Activated CD8-positive, alpha-beta memory T cell treated with anti-CD3 and anti-CD28 coated beads for 48 hours (primary cell): ENCODE measurements around the gene PLBD2.
"Not testable (repeated sequence)": the region's sequence is repeated elsewhere in the genome, so short reads cannot be mapped to it uniquely, and the experiment has no call there.

Experiments
- DNase-seq, 3 experiments: peaks; one replicate each; pipeline ENCODE4 v3.0.0-alpha.2; 2020; ENCODE audit warnings: low read depth in 2 of 3, low spot score in 2 of 3

The PLBD2 gene

DNA sequence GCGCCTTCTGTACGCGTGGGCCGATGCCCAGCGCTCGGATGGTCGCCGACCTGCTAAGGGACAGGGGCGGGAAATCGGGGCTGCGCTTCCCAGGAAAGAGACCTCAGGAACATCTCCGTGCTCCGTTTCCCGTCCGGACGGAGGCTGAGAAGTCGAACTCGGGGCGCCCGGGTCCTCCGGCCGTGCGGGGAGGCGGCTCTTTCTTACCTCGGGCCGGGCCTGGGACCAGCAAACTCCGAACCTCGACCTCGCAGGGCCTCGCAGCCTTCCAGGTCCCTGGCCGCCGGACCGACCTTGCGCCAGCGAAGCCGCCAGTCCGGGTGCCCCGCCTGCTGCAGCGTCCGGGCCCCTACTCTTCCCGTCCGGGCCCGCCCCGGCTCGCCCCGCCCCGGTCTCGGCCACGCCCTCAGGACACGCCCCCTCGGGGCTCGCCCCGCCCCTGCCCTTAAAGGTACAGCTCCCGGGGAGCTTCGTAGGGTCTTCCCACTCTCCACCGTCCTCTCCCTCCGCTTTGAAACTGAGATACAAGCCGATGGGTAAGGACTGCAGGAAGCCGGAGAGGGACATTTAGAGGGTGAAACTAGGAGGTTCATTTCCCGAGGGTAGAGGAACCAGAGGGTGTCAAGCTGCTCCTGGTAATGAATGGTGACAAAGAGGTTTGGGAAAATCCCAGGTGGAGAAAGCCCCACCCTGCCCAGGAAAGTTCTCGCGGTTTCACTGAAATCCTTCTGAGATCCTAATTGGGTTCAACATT, 23.4 kb upstream of the PLBD2 start, which contains the start of gene SLC8B1:
Gene SLC8B1 (minus strand): TSS at position 324 of the 754 bp plus-strand sequence. CDS start 2,231 bp downstream, outside the sequence.
- peak; percentile 78 to 95 (median 94) for DNase-seq

DNA sequence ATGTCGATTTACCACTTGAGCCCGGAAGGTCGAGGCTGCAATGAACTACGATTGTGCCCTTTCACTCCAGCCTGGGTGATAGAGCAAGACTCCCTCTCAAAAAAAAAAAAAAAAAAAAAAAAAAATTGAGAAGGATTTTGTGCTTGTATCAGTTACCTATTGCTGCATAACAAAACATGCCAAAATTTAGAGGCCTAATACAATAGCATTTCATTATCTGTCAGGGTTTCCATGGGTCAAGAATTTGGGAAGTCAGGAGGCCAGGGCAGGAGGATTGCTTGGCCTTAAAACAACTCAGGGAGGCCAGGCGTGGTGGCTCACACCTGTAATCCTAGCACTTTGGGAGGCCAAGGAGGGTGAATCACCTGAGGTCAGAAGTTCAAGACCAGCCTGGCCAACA, 18.8 kb upstream of the PLBD2 start:
- DNase-seq = no peak

DNA sequence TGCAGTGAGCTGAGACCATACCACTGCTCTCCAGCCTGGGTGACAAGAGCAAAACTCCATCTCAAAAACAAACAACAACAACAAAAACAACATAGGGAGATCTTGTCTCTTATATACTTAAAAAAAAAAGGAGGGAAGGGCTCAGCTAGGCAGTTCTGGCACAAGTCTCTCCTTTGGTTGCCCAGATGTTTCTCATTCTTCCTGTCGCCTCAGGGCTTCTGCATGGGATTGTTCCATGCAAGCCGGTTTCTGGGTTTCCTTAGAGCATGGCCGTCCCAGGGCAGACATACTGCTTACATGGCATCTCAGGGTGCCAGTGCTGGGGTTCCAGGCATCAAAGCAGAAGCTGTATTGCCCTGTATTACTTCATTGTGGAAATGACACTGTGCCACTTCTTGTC, 18.3 kb upstream of the PLBD2 start:
- no peak for DNase-seq

GRCh38 chr12:113341535-113341934, 16.9 kb upstream of the PLBD2 start:
- no peak for DNase-seq

DNA sequence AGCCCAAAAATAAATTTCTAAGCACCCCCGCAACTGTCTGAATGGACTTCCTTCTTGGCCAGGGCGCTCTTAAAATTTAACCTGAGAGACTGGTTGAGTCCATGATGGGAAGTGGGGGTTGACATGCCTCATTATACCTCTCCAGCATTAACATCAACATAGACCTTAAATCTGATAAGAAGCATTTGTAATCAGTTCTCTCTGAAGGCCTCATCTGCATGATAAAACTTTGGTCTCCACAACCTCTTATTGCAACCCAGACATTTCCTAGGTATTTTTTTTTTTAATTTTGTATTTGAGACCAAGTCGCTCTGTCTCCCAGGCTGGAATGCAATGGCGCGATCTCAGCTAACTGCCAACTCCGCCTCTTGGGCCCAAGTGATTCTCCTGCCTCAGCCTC, 13.1 kb upstream of the PLBD2 start:
- no peak for DNase-seq

GRCh38 chr12:113346353-113346752, 12.0 kb upstream of the PLBD2 start:
- no peak for DNase-seq

DNA sequence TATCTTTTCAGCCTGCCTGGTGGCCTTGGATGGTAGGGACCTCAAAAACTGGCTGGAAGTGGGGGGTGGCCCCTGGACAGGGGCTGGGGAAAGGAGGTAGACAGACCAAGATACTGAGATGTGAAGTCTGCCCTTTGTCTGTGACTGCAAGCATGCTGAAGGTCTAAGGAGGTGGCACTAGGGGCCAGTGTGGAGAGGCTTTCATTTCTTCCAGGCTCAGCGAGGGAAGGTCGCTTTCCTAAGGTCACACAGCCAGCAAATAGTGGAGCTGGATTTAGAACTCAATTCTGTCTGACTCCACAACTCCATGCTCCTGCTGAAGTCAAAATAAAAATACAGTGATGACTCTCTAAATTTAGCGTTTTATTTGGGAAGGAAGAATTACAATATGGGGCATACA, 11.3 kb upstream of the PLBD2 start:
- DNase-seq = no peak

DNA sequence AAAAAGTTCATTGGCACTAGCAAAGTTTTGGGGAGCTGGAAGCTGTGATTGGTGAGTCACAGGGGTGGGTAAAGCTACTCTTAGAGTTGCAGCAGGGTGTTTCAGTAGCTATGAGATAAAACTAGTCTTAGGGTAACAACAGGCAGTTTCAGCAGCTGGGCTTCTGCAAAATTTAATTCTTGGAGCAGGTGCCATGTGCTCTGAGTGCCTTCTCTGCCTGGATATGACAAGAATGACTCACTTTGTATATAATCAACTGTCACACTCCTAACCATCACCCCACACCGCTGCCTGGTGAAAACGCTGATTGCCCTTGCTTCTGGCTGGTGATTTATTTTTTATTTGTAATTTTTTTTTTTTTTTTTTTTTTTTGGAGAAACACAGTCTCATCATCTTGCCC, 10.5 kb upstream of the PLBD2 start:
- DNase-seq = no peak

GRCh38 chr12:113348849-113349536, 9.4 kb upstream of the PLBD2 start:
- no peak for DNase-seq

DNA sequence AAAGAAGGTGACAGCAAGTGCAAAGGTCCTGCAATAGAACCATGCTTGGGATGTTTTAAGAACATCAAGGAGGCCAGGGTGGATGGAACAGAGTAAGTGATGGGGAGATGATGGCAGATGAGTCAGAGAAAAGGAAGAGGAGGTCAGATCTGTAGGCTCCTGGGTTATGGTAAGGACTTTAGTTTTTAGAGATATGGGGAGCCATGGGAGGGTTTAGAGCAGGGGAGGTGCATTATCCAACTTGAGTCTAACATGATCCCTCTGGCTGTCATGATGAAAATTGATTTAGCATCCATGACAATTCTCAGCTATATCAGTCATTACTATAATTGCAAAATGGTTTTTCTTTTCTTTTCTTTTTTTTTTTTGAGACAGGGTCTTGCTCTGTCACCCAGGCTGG, 7.3 kb upstream of the PLBD2 start:
- no peak for DNase-seq

- DNase-seq = not testable (repeated sequence)
Observed at GRCh38 chr12:113354192-113354591, 4.2 kb upstream of the PLBD2 start.

DNA sequence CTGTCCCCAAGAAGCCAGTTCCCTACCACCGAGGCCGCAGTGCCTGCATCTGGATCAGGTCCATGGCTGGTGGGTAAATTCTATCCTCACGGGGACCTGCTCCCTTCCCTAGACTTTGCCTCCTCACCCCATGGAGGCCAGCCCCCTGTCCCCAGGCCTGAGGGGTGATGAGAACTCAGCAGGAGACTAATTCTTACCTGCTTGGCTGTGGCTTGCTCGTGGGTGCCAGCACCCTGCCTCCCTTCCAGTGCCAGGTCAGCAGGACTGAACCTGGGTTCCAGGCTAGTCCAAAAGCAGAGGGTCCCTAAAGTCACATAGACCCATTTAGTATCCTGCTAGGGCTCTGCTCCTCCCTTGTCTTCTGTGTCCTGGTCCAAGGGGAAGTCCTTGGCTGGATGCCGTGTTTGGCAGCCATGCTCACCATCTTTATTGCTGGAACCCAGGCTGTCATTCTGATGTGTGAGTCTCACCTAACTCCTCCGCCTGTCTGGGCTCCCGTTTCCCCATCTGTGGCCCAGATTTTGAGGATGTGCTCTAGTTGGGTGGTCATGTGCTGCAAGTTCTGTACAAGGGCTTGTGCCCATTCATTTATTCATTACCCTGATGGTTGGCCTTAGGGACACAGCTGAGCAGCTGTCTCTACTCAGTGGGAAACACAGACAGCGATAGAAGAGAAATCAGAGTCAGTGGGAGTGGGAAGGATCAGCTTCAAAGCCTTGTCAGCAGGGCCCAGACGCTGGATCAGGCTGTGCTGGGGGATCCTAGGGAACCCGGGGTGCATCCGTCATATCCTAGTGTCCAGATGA, 949 bp downstream of the PLBD2 start:
- peak in 1 of 3 experiments; percentile 3 for DNase-seq

DNA sequence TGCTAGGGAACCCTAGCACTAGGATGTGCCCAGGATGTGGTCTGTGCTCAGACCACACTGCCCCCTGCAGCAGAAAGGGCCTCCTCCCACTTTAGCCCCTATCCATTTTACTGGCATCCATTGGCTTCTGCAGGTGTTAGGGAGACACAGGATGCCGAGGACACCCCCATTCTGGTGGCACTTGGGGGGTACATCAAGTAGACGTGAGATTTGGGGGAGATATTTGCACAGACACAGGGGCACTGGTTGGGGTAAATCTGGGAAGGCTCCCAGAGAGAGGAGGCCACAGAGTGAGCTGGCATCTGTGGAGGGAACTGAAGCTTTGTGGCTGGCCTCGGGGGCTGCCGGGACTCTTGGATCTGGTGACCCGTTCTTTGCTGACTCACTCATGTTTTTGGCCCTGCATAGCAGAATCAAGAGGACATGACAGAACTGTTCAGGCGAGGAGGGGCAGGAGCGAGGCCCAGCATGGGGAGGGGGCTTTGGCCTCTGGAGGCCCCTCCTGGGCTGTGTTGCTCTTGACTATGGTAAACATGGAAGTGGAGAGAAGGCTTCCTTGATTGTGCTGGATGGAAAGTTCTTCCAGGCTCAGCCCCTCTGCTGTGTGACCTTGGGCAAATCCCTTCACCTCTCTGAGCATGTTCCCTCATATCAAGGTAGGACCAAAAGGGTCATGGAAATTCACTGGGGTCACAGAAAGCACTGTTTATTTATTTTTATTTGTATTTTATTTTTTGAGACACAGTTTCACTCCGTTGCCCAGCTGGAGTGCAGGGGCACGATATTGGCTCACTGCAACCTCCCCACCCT, 1.8 kb downstream of the PLBD2 start:
- peak in 1 of 3 experiments; percentile 6 for DNase-seq

DNA sequence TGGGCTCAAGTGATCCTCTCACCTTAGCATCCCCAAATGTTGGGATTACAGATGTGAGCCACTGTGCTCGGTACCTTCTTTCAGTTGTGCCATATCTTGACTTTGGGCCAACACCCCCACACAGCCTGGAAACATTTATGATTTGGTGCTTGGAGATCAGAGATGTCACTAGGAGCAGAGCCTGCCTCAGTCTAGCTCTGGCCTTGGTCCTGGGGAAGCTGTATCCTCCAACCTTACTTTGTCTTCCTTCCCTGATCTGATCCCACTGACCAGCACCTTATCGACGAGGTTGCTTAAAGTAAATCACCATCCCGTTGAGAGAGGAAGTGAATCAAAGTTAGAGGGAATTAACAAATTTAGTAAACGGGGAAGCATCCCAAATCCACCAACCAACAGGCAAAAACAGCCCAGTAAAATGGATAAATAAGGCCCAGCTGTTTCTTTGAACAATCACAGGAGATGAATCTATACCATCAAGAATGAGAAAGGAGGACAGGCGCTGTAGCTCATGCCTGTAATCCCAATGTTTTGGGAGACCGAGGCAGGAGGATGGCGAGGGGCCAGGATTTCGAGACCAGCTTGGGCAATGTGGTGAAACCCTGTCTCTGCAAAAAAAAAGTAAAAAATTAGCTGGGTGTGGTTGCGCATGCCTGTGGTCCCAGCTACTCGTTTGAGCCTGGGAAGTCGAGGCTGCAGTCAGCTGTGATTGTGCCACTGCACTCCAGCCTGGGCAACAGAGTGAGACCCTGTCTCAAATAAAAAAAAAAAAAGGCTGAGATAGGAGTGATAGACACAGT, 3.4 kb downstream of the PLBD2 start:
- no peak for DNase-seq

DNA sequence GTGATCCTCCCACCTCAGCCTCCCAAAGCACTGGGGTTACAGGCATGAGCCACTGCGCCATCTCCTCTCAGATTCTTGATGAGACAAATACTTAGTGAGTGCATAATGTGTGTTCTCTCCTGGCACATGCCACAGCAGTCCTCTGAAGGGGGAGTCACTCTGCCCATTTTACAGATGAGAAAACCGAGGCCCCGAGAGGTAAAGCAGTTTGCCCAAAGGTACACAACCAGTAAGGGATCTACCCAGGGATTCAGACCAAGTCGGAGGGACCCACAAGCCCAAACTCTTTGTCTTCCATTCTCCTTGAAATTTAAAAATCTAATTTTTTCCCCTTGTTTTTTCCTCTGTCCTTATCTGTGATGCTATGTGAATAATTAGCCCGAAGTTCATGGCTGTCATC, 6.3 kb downstream of the PLBD2 start:
- no peak for DNase-seq

- no peak for DNase-seq
Observed at GRCh38 chr12:113365639-113366395, 7.4 kb downstream of the PLBD2 start.

DNA sequence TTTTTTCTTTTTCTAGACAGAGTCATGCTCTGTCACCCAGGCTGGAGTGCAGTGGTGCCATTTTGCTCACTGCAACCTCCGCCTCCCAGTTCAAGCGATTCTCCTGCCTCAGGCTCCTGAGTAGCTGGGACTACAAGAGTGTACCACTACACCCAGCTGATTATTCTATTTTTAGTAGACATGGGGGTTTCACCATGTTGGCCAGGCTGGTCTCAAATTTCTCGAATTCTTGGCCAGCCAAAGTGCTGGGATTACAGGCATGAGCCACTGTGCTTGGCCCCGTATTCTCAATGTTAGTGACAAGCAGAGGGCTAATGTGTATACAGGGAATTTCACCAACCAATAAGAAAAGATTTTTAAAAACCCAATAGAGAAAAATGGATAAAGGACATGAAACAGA, 8.4 kb downstream of the PLBD2 start:
- no peak for DNase-seq

DNA sequence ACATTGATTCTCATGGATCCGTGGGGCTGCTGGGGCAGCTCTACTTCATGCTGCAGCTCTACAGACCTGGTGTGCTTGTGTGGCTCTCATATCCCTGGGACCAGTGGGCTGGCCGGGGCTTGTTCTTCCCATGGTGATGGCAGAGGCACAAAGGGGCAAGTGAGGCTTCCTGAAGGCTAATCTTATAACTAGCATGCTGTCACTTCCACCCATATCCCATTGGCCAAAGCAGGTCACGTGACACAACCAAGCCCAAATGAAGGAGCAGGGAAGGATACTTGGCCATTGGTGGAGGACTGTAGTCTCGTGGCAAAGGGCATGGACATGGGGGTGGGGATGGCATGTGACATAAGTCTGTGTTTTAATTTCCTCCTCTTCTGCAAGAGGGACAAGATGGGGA, 9.9 kb downstream of the PLBD2 start:
- no peak for DNase-seq

GRCh38 chr12:113369391-113369985, 11.1 kb downstream of the PLBD2 start:
- DNase-seq = no peak
